Activated CD8-positive, alpha-beta memory T cell treated with anti-CD3 and anti-CD28 coated beads for 48 hours (primary cell): Measurements from ENCODE around the gene F12.
A peak's percentile ranks its signal among the peaks of the same experiment; 100 is the strongest.
"Not testable (repeated sequence)": the region's sequence is repeated elsewhere in the genome, so short reads cannot be mapped to it uniquely, and the experiment has no call there.

ENCODE experiments used
- DNase-seq, 3 experiments: peaks; one replicate each; pipeline ENCODE4 v3.0.0-alpha.2; 2020; ENCODE audit warnings: low read depth in 2 of 3, low spot score in 2 of 3

The F12 gene

GRCh38 chr5:177370488-177371119, 38.8 kb downstream of the F12 start:
- no peak for DNase-seq

GRCh38 chr5:177369645-177370440, 39.5 kb downstream of the F12 start:
- DNase-seq, result no peak

GRCh38 chr5:177368869-177369644, 40.3 kb downstream of the F12 start:
- DNase-seq, result no peak

- DNase-seq, result no peak
Measured at GRCh38 chr5:177367981-177368868, 41.1 kb downstream of the F12 start.

GRCh38 chr5:177367323-177367848, 42.0 kb downstream of the F12 start:
- no peak for DNase-seq

GRCh38 chr5:177366528-177367322, 42.6 kb downstream of the F12 start:
- DNase-seq, result no peak

- DNase-seq, result no peak
Measured at GRCh38 chr5:177365845-177366527, 43.4 kb downstream of the F12 start.

- no peak for DNase-seq
Measured at GRCh38 chr5:177364159-177364962, 45.0 kb downstream of the F12 start.

GRCh38 chr5:177363565-177363964, 45.8 kb downstream of the F12 start:
- DNase-seq, result no peak

- DNase-seq, result peak in 1 of 3 experiments; percentile 56
Measured at GRCh38 chr5:177362610-177363507, 46.5 kb downstream of the F12 start.

GRCh38 chr5:177362292-177362609, 47.1 kb downstream of the F12 start:
- no peak for DNase-seq

- DNase-seq, result no peak
Measured at GRCh38 chr5:177361418-177362291, 47.7 kb downstream of the F12 start.

GRCh38 chr5:177360740-177361139, 48.6 kb downstream of the F12 start:
- not testable (repeated sequence) for DNase-seq

GRCh38 chr5:177359860-177360259, 49.5 kb downstream of the F12 start:
- no peak for DNase-seq

GRCh38 chr5:177359451-177359851, 49.9 kb downstream of the F12 start:
- no peak for DNase-seq

- no peak for DNase-seq
Measured at GRCh38 chr5:177358370-177358819, 51.0 kb downstream of the F12 start.
